Central memory CD4-positive, alpha-beta T cell (primary cell): ENCODE data around the gene SERPINE2.
A peak's percentile ranks its signal among the peaks of the same experiment; 100 is the strongest.

ENCODE experiments used
- DNase-seq: peaks from one replicate; pipeline ENCODE4 v3.0.0; 2022

SERPINE2 gene

DNA sequence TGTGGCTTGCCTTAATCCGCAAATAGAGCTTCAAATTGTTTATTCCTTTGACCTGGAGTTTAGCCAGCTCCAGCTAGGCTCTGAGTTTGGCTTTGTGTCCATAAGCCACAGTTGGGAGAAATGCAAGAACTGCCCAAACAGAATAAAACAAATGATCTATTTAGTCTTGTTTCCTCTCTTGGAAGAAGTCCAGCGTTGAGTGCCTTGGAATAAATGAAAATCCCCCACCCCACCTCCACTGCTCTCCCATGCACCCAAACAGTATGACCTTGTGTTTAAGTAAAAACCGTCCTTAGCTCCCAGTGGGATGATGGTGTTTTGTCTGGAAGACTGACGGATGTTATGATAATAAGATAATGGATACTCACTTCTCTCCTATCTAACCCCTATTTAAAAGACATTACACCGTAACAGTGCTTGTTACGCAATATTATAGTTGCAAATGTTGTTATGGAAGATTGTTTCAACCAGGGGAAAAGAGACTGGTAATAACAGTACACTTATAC, 3.2 kb upstream of the SERPINE2 start:
- no peak for DNase-seq

DNA sequence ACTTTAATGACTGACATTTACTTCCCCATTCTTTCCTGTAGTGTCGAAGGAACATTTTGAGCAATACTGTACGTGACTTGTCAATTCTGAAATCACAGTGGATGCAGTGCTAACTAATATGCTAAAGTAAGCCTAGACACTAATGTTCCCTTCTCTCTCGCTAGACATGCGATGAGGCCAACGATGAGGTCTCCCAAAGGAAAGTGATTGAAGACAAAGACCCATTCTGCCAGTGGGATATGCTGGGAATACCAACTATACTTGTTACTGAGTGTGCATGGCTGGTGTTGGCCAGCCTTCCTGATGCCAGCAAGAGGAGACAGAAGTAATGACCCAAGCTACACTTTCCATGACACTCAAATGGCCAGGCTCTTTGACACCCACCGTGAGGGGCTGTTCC, 2.5 kb upstream of the SERPINE2 start:
- DNase-seq = no peak

DNA sequence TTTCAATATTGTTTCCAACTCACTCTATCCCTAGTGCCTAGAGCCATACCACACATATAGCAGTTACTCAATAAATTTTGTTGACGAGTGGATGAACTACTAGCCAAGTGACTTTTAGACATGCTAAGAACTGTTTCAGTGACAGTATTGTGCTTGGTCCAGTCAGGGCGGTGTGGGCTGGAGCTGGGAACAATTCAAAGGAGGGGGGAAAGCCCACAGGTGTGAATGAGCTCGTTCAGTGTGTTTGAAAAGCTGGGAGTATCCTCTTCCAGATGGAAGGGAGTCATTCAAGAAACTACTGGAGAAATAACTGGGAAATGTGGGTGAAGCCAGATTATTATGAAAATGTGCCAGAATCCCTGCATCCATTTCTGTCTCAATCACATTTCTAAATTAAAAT, 1.7 kb upstream of the SERPINE2 start:
- no peak for DNase-seq

DNA sequence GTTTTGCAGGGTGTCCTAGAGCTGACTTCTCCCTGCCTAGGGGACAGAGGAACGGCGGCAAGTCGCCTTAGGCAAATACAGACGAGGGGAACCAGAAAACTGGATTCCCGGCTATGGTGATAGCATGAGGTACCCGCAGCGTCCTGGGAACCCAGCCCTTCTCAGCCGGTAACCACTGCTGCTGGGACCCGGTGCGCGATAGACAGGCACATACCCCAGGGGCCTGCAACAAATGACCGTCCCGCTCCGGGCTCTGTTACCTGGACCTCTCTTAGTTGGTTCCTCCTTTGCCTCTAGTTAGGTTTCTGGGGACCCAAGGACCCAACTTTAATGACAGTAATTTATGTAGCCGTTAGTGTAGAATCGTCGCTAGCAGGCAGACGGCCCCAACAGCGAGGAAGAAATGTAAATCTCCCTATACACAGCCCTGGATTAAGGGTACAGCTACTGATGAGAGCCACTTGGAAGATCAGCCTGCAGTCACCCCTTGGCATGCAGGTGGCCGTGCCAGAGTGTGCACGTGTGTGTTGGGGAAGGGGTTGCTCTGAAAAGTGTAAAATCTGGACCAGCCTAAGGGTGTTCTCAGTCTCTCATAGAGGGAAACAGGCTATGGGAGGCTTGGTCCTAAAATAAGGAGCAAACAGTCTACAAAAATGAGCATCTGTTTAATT, 819 bp upstream of the SERPINE2 start:
- no peak for DNase-seq

DNA sequence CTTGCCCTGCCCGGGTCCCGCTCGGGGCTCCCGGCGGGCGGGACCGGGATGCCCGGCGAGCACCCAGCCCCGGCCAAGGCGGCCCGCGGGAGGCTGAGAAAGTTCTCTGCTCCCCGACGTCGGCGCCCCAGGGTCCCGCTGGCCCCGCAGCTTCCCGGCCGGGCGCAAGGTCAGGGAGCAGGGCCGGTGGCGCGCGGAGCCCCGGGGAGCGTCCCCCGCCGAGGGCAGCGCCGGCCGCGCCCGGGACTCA, 331 bp downstream of the SERPINE2 start:
- no peak for DNase-seq

DNA sequence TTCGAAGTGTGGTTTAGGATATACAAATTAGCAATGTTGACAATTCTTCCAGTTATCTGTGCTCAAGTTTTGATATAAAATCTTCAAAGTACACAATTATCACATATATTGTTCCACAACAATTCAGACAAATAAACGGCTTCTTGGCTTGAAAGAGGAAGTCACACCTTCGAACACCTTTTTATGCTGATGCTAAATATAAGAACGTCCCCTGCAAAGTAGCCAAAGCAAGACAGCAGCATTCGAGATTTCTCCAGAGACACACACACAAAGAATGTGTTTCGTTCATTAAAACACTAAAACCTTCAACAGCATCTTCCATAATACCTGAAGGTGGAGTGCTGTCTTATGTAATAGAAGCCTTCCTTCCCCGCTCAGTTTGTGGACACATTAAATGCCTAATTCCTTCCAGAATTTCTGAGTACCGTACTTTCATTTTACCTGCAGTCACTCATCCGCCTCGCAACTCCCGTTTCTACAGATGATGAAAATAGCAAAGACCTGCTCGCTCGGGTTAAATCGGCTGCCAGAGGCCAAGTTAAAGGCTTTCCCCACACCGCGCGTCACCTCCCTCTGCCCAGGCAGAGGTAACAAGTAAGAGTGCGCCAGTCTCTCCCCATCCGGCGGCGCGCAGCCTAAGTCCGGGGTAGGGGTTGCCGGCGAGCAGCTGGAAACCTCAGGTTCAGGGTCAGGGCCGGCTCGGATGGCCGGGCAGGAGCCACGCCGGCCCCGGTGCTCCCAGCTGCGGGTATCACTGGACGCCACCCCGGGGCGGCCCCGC, 847 bp downstream of the SERPINE2 start:
- DNase-seq = no peak

DNA sequence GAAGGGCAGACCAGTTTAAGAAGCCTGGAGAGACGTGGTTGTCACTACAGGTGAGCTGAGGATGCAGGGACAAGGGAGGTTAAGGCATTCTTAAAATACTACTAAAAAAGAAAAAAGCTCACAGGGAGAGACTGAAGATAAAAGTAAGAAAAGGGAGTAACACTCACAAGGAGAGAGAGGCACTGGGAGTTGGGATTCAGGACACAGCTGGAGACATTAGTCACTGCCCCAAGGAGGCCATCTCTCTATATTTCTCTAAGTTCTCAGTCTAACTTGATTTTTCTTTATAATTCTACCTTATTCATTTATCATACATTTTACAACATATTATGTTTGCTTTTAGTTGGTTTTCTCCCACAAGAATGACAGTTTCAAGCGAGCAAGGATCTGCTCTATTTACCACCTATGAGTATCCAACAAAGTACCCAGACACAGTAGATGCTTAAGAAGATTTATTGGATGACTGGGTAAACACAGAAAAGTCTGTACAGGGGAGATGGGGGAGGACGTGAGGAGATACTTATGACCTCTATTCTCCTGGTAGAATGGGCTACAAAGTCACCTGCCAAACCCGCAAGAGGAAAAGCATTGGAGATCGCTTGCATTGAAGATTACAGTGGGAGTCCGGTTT, 2.2 kb downstream of the SERPINE2 start:
- no peak for DNase-seq

DNA sequence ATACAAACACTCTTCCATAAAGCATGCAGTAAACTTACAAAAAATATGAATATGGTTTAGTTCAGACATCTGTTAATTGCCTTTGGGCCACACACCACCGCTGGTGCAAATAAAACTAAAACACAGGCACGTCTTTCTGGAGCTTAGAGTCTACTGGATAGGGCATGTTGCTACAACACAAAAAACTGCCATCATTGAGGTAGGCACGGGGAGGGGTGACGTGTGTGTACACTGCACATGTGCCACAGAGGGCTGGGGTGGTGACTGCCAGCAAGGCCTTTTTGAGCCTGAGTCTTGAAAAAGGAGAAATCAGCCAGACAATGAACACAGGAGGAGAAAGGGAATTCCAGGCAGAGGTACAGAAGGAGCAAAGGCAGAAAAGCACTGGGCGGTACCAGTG, 5.1 kb downstream of the SERPINE2 start:
- DNase-seq = no peak

DNA sequence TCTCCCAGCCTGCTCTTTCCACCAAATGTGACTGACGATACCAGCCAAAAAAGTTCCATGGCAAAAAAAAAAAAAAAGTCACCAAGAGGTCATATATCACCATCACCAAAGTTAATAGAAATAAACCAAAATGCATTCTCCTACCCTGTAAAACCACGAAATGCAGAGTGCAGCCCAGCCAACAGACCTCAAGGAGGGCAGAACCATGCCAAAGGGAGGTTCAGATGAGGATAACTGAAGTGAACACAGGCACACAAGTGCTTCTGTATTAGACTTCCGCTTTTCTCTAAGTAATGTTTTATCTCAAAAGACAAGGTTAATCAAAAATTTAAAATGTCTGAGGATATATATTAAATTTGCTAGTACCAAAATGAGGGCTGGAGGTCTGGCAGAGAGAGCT, 5.5 kb downstream of the SERPINE2 start:
- DNase-seq = no peak

DNA sequence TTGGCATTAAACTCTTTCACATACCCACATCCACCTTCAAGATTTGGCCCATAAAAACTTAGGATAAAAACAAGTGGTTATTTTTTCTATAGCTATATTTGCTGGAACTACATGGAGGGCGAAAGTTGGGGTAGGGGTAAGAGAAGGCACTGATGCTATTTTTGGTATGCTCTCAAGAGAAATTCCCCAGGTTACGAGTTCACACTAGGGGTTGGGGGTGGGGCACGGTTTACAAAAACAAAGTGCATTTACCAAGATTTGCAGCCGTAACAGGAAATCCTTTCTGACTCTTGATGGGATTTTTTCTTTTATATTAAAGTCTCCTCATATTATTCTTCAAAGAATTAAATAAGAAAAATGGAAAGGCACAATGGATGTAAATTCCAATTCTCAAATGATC, 6.8 kb downstream of the SERPINE2 start:
- DNase-seq = no peak

DNA sequence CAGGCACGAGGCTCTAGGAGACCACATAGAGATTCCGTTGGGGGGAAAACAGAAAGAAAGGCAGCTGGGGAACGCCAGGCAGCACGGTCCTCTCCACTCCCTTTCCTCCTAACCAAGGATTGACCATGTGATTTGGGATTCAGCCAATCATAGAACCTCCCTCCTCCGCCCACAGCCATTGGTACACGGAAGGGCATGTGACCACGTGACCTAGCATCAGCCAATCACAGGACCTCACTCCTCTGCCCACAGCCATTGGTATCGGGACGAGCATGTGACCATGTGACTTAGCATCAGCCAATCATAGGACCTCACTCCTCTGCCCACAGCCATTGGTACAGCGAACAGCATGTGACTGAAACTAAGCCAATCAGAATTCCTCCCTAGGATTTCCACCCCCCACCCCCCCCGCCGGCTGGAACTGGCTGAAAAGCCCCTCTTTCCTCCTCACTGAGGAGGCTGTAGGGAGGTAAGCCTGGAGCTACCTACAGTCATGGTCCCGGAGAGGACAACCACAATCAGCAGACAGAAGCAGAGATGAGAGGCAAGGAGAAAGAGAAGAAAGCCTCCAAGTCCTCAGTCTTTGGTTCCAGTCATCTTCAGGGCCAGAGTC, 7.6 kb downstream of the SERPINE2 start:
- no peak for DNase-seq

DNA sequence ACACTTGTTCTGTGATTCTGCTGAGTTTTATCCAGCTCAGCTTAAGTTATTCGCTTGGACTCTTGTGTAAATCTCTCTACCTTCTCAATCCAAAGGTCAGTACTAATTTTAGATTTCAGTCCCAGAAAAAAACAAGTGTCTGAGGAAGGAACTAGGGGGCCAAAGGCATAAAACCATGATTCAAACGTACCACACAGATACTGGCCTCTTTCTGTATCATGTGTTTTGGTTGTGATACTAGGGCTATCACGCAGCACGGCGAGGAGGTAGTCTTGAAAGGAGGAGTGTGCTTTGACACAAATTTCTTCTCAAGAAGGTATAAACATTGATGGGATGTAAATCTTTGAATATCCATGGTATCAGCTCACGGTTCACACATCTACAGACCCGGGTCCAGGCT, 8.3 kb downstream of the SERPINE2 start:
- no peak for DNase-seq

DNA sequence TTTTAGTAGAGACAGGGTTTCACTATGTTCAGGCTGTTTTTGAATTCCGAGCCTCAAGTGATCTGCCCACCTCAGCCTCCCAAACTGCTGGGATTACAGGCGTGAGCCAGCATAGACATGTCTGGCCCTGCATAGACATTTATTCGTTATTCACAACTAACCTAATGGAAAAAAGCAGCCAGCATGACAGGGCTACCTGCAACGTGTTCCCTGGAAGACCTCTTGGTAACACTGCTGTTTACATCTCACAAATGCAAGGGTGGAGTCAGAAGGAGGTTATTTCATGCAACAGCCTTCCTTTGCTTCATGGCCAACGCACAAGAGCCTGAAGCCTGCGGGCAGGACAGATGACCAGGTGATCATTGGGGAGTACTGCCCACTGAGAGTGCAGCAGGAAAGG, 9.2 kb downstream of the SERPINE2 start:
- DNase-seq = no peak

DNA sequence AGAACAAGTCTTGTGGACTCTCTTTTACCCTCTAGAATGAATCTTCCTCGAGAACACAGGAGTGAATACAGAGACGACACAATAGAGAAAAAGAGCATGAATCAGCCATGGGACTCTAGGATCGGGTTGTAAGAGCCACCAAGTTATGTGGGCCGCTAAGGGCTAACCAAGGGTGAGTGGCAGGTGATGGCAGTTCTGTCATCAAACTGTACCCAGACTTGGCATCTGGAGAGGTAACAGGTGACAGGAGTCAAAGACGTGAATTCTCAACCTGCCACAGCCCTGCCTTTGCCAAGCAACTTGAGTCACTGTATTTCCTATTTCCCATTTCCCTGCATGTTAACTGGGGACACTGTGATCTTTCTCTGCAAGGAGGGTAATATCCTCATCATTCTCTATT, 11.2 kb downstream of the SERPINE2 start:
- DNase-seq = no peak

DNA sequence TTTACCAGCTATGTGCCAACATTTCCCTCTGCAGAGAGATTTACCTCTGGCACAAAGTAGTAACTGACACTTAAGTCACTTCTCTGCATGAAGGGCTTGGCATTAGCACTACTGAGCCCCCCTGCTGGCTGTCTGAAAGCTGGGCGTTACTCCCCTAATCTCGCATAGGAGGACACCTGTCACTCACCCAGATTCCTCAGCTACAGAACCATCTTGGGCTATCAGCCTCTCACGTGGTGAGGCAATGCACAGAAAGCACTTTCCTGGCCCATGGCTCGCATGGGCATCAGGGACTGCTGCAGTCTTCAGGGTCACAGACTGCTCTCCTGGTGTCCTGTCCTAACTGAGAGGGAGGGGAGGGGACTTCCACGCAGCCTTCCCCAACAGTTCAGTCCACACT, 12.0 kb downstream of the SERPINE2 start:
- DNase-seq = no peak

DNA sequence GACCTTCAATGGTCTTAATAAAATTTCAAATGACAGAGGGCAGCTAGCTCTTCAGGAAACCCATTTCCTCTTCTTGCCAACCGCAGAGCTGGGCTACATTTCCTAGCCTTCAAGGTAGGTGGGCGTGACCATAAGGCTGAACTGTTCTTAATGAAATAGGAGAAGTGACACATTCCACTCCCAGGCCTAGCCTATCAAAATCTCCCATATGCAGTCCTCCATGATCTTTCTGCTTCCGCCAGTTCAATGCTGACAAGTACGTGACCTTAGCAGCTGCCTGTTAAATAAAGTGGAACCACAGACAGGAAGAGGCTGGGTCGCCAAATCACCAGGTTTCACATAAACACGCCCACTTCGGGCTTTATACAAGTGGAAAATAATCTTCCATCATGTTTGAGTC, 13.2 kb downstream of the SERPINE2 start:
- DNase-seq = peak; percentile 46

DNA sequence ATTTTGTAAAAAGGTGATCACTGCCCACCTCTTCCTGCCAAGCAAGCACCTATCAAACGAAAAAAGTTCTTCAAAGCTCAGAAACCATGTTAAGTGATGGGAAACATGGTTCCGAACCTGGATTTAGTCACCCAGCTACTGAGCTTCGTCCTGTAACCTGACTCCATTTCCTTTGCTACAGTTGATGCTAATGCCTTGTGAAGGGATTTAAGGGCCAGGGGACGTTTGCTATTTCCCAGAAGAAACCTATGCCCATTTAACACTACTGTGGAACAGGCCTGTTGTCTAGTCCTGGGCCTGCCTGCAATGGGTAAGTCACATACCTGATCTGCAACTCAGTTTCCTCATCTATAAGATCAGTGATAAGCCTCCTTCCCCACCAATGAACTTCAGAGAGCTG, 14.8 kb downstream of the SERPINE2 start:
- no peak for DNase-seq

DNA sequence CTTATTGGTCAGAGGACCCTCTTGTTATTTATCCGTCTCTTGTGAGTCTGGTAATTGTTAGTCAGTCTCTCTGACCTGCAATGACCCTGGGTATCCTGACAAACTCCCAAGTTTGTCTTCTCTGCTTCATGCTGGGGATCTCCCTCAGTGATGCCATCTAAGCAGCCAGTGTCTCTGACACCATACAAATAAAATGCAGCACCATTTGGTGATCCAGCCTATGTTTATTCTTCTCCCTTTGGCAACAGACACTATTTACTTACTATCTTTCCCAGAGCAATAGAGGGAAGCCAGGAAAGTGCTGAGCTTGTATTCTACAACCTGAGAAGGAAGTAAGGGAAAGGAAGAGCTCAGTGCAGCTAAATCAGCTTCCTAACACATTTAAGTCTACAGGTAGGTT, 15.9 kb downstream of the SERPINE2 start:
- DNase-seq = no peak

DNA sequence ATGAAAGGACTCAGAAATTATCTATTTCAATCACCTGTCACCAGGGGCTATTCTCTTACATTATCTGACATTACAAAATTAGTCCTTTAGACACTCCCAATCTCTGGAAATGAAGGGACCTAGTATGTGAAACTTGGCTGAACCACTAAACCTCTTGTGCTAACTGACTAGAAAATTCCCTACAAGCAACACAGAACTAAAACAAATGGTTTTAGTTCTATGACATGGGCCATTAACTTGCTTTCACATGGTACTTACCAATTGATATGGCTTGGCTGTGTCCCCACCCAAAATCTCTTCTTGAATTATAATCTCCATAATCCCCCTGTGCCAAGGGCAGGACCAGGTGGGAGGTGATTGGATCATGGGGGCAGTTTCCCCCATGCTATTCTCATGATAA, 16.6 kb downstream of the SERPINE2 start:
- DNase-seq = no peak

DNA sequence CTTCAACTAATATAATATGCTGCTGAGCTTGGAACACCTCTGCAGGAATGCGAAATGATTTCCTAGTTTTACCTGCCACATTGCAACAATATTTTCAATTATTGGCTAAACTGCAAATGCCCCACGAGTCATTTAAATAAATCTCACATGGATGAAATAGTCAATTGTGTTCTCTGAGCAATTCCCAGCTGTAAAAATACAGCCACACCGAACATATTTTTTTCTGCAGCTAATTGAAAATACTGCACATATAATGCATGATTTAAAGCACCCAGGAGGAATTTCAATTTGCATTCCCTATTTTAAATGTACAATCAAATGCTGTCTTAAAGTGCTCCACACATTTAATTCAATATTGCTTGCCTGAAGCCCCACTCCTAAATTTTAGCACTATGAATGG, 18.6 kb downstream of the SERPINE2 start:
- no peak for DNase-seq

DNA sequence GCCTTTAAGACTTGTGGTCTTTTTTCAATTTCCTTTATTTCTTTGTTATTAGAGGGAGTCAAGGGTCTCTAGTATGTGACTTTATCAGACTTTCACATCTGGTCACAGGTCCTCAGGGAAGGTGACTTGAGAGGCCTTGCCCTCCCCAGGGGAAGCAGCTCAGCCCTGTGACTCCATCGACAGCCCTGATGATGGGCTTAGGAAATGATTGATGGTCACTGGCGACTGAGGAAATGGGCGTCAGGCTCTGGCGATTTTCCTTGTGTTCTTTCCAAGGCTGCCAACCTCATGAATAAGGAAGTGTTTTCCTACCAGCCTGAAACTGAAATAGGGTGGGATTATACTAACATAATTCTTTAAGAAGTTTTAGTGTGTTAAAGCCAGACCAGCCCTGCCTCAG, 21.1 kb downstream of the SERPINE2 start:
- no peak for DNase-seq

DNA sequence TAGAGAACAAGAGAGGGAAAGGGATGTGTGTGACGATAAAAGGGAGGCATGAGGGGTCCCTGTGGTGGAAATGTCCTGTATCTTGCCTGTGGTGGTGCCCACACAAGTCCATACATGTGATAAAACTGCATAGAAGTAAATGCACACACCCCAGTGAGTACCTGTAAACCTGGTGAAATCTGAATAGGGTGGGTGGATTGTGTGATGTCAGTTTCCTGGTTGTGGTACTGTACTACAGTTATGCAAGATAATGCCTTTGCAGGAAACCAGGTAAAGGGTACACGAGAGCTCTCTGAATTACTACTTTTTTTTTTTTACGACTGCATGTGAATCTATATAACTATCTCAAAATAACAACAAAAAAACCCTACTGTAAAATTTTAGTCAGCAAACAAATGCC, 22.1 kb downstream of the SERPINE2 start:
- no peak for DNase-seq

DNA sequence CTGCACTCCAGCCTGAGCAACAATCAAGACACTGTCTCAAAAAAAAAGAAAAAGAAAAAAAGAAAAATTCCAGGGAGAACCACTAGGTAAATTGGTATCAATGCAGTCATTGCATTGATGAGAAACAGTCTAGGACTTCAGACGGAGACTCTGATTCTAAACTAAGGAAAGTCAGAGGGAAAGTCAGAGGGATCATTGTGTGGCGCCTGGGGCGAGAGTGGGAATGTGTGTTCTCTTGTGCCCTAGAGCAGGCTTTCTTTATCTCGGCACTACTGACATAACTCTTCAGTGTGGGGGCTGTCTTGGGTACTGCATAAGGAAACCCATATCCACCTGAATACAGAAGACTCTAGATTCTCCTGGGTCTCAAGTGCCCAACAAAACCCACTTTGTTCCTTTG, 24.8 kb downstream of the SERPINE2 start:
- DNase-seq = no peak

DNA sequence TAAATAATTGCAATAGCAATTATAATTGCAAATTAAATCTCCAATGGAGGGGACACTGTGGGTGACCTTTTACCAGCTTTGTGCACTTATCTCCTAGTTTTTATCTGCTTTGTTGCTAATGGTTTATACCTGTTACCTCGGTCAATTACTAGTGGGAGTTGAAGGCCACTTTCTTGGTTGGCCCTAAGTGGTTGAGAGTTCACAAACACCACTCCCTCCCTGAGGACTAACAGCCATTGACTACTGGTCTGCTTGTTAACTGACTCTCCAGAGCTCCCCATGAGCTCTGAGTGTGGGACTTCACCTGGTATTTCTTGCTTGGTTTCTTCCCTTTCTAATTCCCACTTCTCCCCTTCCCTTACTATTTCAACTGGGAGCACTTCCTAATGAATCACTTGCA, 27.2 kb downstream of the SERPINE2 start:
- DNase-seq = no peak
